Activated T-helper 2 cell treated with anti-CD3 and anti-CD28 coated beads, Interferon-gamma antibody, Interleukin-2, Interleukin-4, amounts not matched to agents 10 μg/mL and 5 μg/mL and 100 μg/mL, durations not matched to agents 14 hours and 24 hours and 36 hours (primary cell): ENCODE data around the gene PLEKHM3. TPM values are rescaled to one million over a fixed set of nuclear protein-coding genes. Genes with fewer than 3 reads are reported as not detected.
"Not testable (repeated sequence)": the region's sequence is repeated elsewhere in the genome, so short reads cannot be mapped to it uniquely, and the experiment has no call there.

Experiments used
- DNase-seq: peaks from one replicate; pipeline ENCODE4 v3.0.0; 2021; ENCODE audit warnings: low spot score
- H3K27ac Mint-ChIP-seq: one replicate; pipeline ENCODE4 v1.8.0; 2021; ENCODE audit warnings: mixed read lengths
- H3K27me3 Mint-ChIP-seq: one replicate; pipeline ENCODE4 v1.8.0; 2021; ENCODE audit warnings: low read depth, mixed read lengths
- H3K36me3 Mint-ChIP-seq: one replicate; pipeline ENCODE4 v1.8.0; 2021; ENCODE audit warnings: low read depth, mixed read lengths
- H3K4me1 Mint-ChIP-seq: one replicate; pipeline ENCODE4 v1.8.0; 2021; ENCODE audit warnings: low read depth, mixed read lengths
- H3K4me3 Mint-ChIP-seq: one replicate; pipeline ENCODE4 v1.8.0; 2021; ENCODE audit warnings: low read depth, mild to moderate bottlenecking, moderate library complexity, mixed read lengths
- H3K9me3 Mint-ChIP-seq: one replicate; pipeline ENCODE4 v1.8.0; 2021; ENCODE audit warnings: mixed read lengths
- intact Hi-C: fragments of 100-400 bp; cut with micrococcal nuclease; formaldehyde crosslinking; loops from one replicate; pipeline ENCODE4 v1.15.1; 2023
- total RNA-seq: library from RNA; stranded (reverse); gene quantifications from 2 replicates; pipeline ENCODE4 v1.2.3, GENCODE V29; 2022

PLEKHM3 gene
- total RNA-seq, 1 donor from 2014 or later = 7.1 TPM

GRCh38 chr2:207950063-207950760 is 75.1 kb downstream of the PLEKHM3 start:
- no peak for DNase-seq
- no peaks in the 10 kb centered on the region for H3K36me3 Mint-ChIP-seq

DNA sequence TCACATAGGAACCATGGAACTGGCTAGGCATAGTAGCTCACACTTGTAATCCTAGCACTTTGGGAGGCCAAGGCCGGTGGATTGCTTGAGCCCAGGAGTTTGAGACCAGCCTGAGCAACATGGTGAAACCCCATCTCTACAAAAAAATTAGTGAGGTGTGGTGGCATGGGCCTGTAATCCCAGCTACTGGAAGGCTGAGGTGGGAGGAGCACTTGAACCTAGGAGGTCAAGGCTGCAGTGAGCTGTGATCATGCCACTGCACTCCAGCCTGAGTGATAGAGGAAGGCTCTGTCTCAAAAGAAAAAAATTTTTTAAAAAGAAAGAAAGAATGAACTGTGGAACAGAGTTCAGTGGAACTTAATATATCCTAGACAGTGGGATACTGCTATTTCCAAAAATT is 76.1 kb downstream of the PLEKHM3 start:
- H3K4me3 Mint-ChIP-seq, H3K4me1 Mint-ChIP-seq, H3K27me3 Mint-ChIP-seq, H3K9me3 Mint-ChIP-seq, intact Hi-C loops, DNase-seq, H3K27ac Mint-ChIP-seq, H3K36me3 Mint-ChIP-seq: not testable (repeated sequence)

More at GRCh38 chr2:207950063-207950760, 75.1 kb downstream of the PLEKHM3 start:
- no peak overlapping the region for H3K27ac Mint-ChIP-seq
- H3K27me3 Mint-ChIP-seq = no peaks in the 10 kb centered on the region
- no peaks in the 10 kb centered on the region for H3K4me1 Mint-ChIP-seq
- intact Hi-C loops = no loop called here
- no peak overlapping the region for H3K4me3 Mint-ChIP-seq
- H3K9me3 Mint-ChIP-seq = no peaks in the 10 kb centered on the region

DNA sequence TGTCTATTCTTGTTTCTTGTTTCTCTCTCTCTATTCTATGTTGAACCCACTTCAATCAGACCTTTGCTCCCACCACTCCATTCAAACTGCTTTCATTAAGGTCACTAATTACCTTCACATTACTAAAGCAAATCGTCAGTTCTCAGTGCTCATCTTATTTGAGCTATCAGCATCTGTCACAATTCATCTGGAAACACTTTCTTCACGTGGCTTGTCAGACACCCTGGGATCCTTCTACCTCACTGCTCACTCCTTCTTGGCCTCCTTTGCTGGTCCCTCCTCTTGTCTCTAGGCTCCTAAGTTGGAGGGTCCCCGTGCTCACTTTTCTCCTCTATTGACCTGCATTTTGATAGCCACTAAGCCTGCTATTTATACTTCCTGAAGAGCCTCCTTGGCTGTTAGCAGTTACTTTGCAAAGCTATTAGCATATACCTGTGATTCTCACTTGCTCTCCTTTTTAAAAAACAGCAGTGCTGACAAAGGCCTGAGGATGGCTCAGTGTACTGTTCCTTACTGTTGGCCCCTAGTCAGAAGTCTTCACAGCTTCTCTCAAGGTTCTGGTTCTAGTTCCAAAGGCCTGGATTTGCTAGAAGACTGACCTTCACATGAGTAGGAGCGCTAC is 80.2 kb downstream of the PLEKHM3 start:
- H3K36me3 Mint-ChIP-seq = no peaks in the 10 kb centered on the region
- no peak overlapping the region for H3K27ac Mint-ChIP-seq
- H3K4me3 Mint-ChIP-seq = no peak overlapping the region
- no peaks in the 10 kb centered on the region for H3K4me1 Mint-ChIP-seq
- no peaks in the 10 kb centered on the region for H3K27me3 Mint-ChIP-seq
- intact Hi-C loops = no loop called here
- DNase-seq = no peak
- H3K9me3 Mint-ChIP-seq = no peaks in the 10 kb centered on the region

DNA sequence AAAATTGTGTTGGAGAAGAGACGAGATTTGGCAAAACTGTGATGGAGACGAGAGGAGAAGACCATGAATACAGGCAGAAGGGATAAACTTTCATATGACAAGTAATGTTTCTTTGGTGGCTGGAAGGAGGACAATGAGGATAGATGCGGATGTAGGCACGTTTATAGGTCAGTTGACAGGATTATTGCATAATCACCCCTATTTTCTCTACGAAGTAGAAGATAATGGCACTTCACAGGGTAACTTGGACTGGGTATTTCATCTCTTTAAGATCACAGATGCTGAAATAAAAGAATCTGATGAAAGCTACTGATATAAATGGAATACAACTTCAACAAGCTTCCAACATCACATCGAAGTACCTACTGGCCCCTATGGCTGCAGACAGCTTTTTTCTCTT is 81.0 kb downstream of the PLEKHM3 start:
- no peaks in the 10 kb centered on the region for H3K27me3 Mint-ChIP-seq
- H3K9me3 Mint-ChIP-seq = no peaks in the 10 kb centered on the region
- DNase-seq = no peak
- no peak overlapping the region for H3K27ac Mint-ChIP-seq
- H3K36me3 Mint-ChIP-seq = no peaks in the 10 kb centered on the region
- intact Hi-C loops = no loop called here
- H3K4me1 Mint-ChIP-seq = no peaks in the 10 kb centered on the region
- H3K4me3 Mint-ChIP-seq = no peak overlapping the region

- intact Hi-C loops = no loop called here
- Mint-ChIP-seq H3K4me1 (no peaks in the 10 kb centered on the region), H3K4me3 (no peak overlapping the region), H3K27ac (no peak overlapping the region), H3K9me3 (no peaks in the 10 kb centered on the region), H3K27me3 (no peaks in the 10 kb centered on the region), H3K36me3 (no peaks in the 10 kb centered on the region)
- DNase-seq = no peak
These were observed 85.8 kb downstream of the PLEKHM3 start for GRCh38 chr2:207939342-207940108.

DNA sequence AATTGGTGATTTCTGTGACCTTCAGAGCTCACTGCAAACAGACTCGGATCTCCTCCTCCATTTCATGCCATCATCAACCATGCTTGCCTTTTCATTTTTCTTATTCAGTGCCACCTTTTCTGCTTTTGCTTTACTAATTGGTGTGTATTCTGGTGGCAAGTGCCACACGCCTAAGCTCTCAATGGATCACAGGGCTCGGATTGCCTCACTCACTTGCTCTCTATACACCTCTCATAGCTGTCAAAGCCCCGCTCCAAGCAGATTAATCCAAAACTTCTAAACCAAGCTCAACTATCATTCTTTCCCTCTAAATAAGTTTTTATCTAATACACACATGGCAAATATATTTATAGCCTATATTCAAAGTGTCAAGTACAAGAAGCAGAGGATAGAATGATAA is 86.4 kb downstream of the PLEKHM3 start:
- H3K9me3 Mint-ChIP-seq = no peaks in the 10 kb centered on the region
- H3K27ac Mint-ChIP-seq = no peak overlapping the region
- no peak overlapping the region for H3K4me3 Mint-ChIP-seq
- intact Hi-C loops = no loop called here
- no peaks in the 10 kb centered on the region for H3K36me3 Mint-ChIP-seq
- H3K4me1 Mint-ChIP-seq = no peaks in the 10 kb centered on the region
- DNase-seq = no peak
- no peaks in the 10 kb centered on the region for H3K27me3 Mint-ChIP-seq

- Mint-ChIP-seq H3K27me3 (no peaks in the 10 kb centered on the region), H3K27ac (no peak overlapping the region), H3K36me3 (no peaks in the 10 kb centered on the region), H3K4me1 (no peaks in the 10 kb centered on the region), H3K4me3 (no peak overlapping the region), H3K9me3 (no peaks in the 10 kb centered on the region)
- DNase-seq = no peak
- intact Hi-C loops = no loop called here
These were observed 86.9 kb downstream of the PLEKHM3 start for GRCh38 chr2:207938415-207938814.

DNA sequence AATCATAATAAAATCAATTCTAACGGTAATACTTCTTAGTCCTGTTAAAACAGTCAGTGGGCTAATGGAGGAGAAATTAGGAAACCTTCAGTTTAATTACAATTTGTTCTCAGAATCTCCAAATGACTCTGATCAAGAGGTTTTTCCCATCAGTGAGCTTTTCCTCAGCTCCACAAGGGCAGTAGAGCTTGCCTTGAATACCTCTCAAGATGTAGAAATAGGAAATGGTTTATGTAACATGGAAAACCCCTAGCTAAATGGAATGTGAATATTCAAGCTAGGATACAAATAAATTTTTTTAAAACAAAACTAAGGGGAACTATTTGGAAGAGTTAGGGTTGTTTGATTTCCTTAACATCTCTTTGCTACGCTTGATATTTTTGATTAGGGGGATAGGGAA is 87.5 kb downstream of the PLEKHM3 start:
- no peak overlapping the region for H3K27ac Mint-ChIP-seq
- no peaks in the 10 kb centered on the region for H3K27me3 Mint-ChIP-seq
- H3K4me3 Mint-ChIP-seq = no peak overlapping the region
- no peaks in the 10 kb centered on the region for H3K4me1 Mint-ChIP-seq
- intact Hi-C loops = no loop called here
- no peaks in the 10 kb centered on the region for H3K36me3 Mint-ChIP-seq
- no peak for DNase-seq
- H3K9me3 Mint-ChIP-seq = no peaks in the 10 kb centered on the region

DNA sequence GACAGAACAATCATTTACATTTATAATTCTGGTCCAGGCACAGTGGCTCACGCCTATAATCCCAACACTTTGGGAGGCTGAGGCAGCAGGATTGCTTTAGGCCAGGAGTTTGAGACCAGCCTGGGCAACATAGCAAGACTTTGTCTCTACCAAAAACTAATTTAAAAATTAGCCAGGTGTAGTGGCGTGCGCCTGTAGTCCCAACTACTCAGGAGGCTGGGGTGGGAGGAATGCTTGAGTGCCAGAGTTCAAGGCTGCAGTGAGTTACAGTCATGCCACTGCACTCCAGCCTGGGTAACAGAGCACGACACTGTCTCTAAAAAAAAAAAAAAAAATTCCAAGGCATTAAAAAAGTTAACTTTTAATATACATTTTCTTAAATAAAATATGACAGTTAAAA is 88.1 kb downstream of the PLEKHM3 start:
- H3K4me1 Mint-ChIP-seq = no peaks in the 10 kb centered on the region
- intact Hi-C loops = no loop called here

GRCh38 chr2:207936380-207936779 is 88.9 kb downstream of the PLEKHM3 start:
- intact Hi-C loops = no loop called here
- H3K36me3 Mint-ChIP-seq = no peaks in the 10 kb centered on the region
- H3K4me1 Mint-ChIP-seq = no peaks in the 10 kb centered on the region

More for the DNA sequence above, 88.1 kb downstream of the PLEKHM3 start:
- H3K36me3 Mint-ChIP-seq = no peaks in the 10 kb centered on the region
- H3K4me3 Mint-ChIP-seq = no peak overlapping the region
- DNase-seq = no peak
- H3K27me3 Mint-ChIP-seq = no peaks in the 10 kb centered on the region
- H3K27ac Mint-ChIP-seq = no peak overlapping the region
- H3K9me3 Mint-ChIP-seq = no peaks in the 10 kb centered on the region

DNA sequence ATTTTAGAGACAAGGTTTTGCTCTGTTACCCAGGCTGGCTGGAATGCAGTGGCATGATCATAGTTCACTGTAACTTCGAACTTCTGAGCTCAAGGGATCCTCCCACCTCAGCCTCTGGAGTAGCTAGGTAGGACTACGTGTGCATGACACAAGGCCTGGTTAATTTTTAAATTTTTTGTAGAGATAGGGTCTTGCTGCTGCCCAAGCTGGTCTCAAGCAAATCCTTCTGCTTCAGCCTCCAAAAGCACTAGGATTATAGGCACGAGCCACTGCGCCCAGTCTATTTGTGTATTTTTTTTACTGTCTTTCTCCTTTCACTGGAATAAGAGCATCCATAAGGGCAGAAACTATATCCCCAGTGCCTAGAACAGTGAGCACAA is 89.3 kb downstream of the PLEKHM3 start:
- no peaks in the 10 kb centered on the region for H3K27me3 Mint-ChIP-seq
- H3K4me1 Mint-ChIP-seq = no peaks in the 10 kb centered on the region
- no peak for DNase-seq
- intact Hi-C loops = no loop called here
- no peaks in the 10 kb centered on the region for H3K9me3 Mint-ChIP-seq
- no peaks in the 10 kb centered on the region for H3K36me3 Mint-ChIP-seq
- no peak overlapping the region for H3K27ac Mint-ChIP-seq
- H3K4me3 Mint-ChIP-seq = no peak overlapping the region

More at GRCh38 chr2:207936380-207936779, 88.9 kb downstream of the PLEKHM3 start:
- H3K27me3 Mint-ChIP-seq = no peaks in the 10 kb centered on the region
- no peak overlapping the region for H3K4me3 Mint-ChIP-seq
- H3K27ac Mint-ChIP-seq = no peak overlapping the region
- DNase-seq = no peak
- H3K9me3 Mint-ChIP-seq = no peaks in the 10 kb centered on the region

GRCh38 chr2:207935121-207935990 is 90.0 kb downstream of the PLEKHM3 start:
- H3K9me3 Mint-ChIP-seq = no peaks in the 10 kb centered on the region
- no peak overlapping the region for H3K27ac Mint-ChIP-seq
- no peaks in the 10 kb centered on the region for H3K36me3 Mint-ChIP-seq
- no peak overlapping the region for H3K4me3 Mint-ChIP-seq
- DNase-seq = no peak
- intact Hi-C loops = no loop called here
- no peaks in the 10 kb centered on the region for H3K4me1 Mint-ChIP-seq
- no peaks in the 10 kb centered on the region for H3K27me3 Mint-ChIP-seq
